ENCODE measurements around the gene NAB1. TPM values are rescaled to one million over a fixed set of nuclear protein-coding genes. Genes with fewer than 3 reads are reported as not detected.

Gene NAB1
- total and polyA plus RNA-seq, 2 donors (not counting 3 experiments of a cell fraction or from before 2014, with no cell fraction given) = 7.5 to 36.1 TPM

GRCh38 chr2:190662754-190663153 lies 13.9 kb downstream of the NAB1 start:
- FAIRE-seq (no peak), DNase-seq (ENCODE audit: low read depth, low spot score) (no peak)
- no TSS peak for BruUV-seq (replicated peaks)

More at GRCh38 chr2:190662754-190663153, 13.9 kb downstream of the NAB1 start:
- Histone ChIP-seq H4K20me1 (replicated peaks; ENCODE audit: control insufficient read depth, extremely low read depth, insufficient read depth, low read length) (no peaks in the 10 kb centered on the region), H3K36me3 (ENCODE audit: control insufficient read depth in 2 of 2, extremely low read depth in 1 of 2, insufficient read depth in 2 of 2, low read length in 2 of 2) (peaks cover 3% of the 10 kb centered on the region in 2 experiments), H3K27ac (ENCODE audit: insufficient read depth, low read depth, low read length) (no peak overlapping the region), H3K27me3 (ENCODE audit: control insufficient read depth in 2 of 2, insufficient read depth in 2 of 2, low read length in 2 of 2) (no peaks in the 10 kb centered on the region), H3K9ac (replicated peaks; ENCODE audit: extremely low read depth, insufficient read depth, low read length) (no peak overlapping the region), H3K9me1 (replicated peaks; ENCODE audit: control insufficient read depth, extremely low read depth, insufficient read depth, low read length) (no peaks in the 10 kb centered on the region), H3K79me2 (ENCODE audit: control insufficient read depth, insufficient read depth, low read length) (peaks cover 33% of the 10 kb centered on the region), H3K4me2 (ENCODE audit: insufficient read depth, low read length) (no peak overlapping the region), H2AFZ (ENCODE audit: low read depth, low read length) (no peak overlapping the region), H3K4me1 (ENCODE audit: control insufficient read depth, extremely low read depth, insufficient read depth, low read length) (no peaks in the 10 kb centered on the region), H3K4me3 (replicated peaks in 1 of 3; ENCODE audit: insufficient read depth in 1 of 3, low read depth in 1 of 3, low read length in 3 of 3) (no peak overlapping the region), H3K9me3 (replicated peaks; ENCODE audit: control insufficient read depth, insufficient read depth, low read length) (no peaks in the 10 kb centered on the region)
- CTCF ChIA-PET = interaction anchor here (0.6 to 3.8 kb wide), 5 partner anchors 11 to 97 kb away, joined by 3 to 19 read pairs (median 4); no protein-coding TSS in a partner anchor
- POLR2A ChIA-PET = no interaction called here
- TF ChIP-seq POLR2A (IDR thresholded peaks at IDR 0.05; ENCODE audit: low read depth, low read length) = no peak
- no peak for TF ChIP-seq GATA2 (IDR thresholded peaks at IDR 0.05; ENCODE audit: insufficient read depth, insufficient read length, low read depth, low read length)
- TF ChIP-seq MAX (IDR thresholded peaks at IDR 0.05; ENCODE audit: insufficient read depth, insufficient read length) = no peak
- TF ChIP-seq POLR2AphosphoS5 (IDR thresholded peaks at IDR 0.05; ENCODE audit: insufficient read depth, low read depth, low read length) = no peak
- no peak for TF ChIP-seq EZH2 (IDR thresholded peaks at IDR 0.05; ENCODE audit: borderline replicate concordance, low read depth, low read length, severe bottlenecking)
- no peak for TF ChIP-seq FOS (IDR thresholded peaks at IDR 0.05; ENCODE audit: borderline replicate concordance, insufficient read depth, low read length)
- TF ChIP-seq CTCF (IDR thresholded peaks at IDR 0.05; ENCODE audit: extremely low read depth in 1 of 2, insufficient read depth in 1 of 2, low read depth in 1 of 2, low read length in 2 of 2) = no peak
- dilution Hi-C loops (cut with MboI; ENCODE audit: extremely low pct_ligation_motif_present, low sequenced_read_pairs) = no loop called here
- intact Hi-C loops (cut with micrococcal nuclease) = no loop called here

All from endothelial cell of umbilical vein (primary cell).